Fibroblast of the aortic adventitia (primary cell): Measurements from ENCODE around the gene PVR. TPM values are rescaled to one million over a fixed set of nuclear protein-coding genes. Genes with fewer than 3 reads are reported as not detected.
"Not testable (repeated sequence)": the region's sequence is repeated elsewhere in the genome, so short reads cannot be mapped to it uniquely, and the experiment has no call there.

Source experiments
- DNase-seq: peaks from one replicate; pipeline ENCODE4 v3.0.0-alpha.2; 2010; ENCODE audit warnings: low read depth
- H3K4me3 ChIP-seq: 2 replicates; pipeline ENCODE4 v1.5.1; 2011; ENCODE audit warnings: low read depth, mild to moderate bottlenecking, control low read depth, low read length, moderate library complexity
- total RNA-seq: library from RNA; depleted of rRNA; stranded (reverse); fragments of >200 nt; gene quantifications from 2 replicates; pipeline ENCODE4 v1.2.3, GENCODE V29; 2012; ENCODE audit warnings: low replicate concordance
- TF ChIP-seq, protein P1 (sequence below): IDR thresholded peaks from 2 replicates; pipeline ENCODE4 v1.5.1; 2011; ENCODE audit warnings: mild to moderate bottlenecking, low read length, control low read depth, inconsistent platforms; ENCODE audit not compliant: insufficient read depth

Gene PVR
- total RNA-seq, 1 donor: 31.5 TPM

DNA sequence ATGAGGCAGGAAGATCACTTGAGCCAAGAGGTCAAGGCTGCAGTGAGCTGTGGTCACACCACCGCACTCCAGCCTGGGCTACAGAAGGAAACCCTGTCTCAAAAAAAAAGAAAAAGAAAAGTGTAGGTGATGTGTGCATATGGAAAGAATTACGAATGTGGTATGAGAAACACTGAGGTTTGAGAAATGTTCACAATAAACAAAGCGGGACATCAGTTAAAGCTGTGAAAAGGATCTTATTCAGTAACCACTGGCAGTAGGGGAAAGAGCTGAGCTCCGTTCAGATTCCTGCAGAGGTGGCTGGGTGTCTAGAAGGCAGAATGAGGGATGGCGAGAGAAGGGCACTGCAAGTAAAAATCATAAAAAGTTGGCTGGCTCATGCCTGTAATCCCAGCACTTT, 34.5 kb upstream of the PVR start:
- TF ChIP-seq, protein P1, sequence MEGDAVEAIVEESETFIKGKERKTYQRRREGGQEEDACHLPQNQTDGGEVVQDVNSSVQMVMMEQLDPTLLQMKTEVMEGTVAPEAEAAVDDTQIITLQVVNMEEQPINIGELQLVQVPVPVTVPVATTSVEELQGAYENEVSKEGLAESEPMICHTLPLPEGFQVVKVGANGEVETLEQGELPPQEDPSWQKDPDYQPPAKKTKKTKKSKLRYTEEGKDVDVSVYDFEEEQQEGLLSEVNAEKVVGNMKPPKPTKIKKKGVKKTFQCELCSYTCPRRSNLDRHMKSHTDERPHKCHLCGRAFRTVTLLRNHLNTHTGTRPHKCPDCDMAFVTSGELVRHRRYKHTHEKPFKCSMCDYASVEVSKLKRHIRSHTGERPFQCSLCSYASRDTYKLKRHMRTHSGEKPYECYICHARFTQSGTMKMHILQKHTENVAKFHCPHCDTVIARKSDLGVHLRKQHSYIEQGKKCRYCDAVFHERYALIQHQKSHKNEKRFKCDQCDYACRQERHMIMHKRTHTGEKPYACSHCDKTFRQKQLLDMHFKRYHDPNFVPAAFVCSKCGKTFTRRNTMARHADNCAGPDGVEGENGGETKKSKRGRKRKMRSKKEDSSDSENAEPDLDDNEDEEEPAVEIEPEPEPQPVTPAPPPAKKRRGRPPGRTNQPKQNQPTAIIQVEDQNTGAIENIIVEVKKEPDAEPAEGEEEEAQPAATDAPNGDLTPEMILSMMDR: no peak
- no peak for DNase-seq

DNA sequence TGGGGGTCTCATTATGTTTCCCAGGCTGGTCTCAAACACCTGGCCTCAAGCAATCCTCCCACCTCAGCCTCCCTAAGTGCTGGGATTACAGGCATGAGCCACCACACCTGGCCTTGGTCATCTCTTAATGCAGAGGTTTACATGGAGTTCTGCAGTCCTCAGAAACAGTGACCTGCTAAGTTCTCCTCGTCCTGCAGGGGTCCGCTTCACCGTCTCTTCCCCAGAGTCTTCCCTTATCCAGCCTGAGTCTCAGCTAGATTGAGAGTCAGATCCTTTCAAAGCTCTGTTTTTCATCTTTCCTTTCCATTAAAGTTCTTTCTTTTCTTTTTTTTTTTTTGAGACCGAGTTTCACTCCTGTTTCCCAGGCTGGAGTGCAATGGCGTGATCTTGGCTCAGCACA, 33.2 kb upstream of the PVR start:
- H3K4me3 ChIP-seq: not testable (repeated sequence)
- TF ChIP-seq, protein P1: peak; percentile 63
- peak; percentile 52 for DNase-seq

More for the DNA sequence above, 34.5 kb upstream of the PVR start:
- no peak overlapping the region for H3K4me3 ChIP-seq

DNA sequence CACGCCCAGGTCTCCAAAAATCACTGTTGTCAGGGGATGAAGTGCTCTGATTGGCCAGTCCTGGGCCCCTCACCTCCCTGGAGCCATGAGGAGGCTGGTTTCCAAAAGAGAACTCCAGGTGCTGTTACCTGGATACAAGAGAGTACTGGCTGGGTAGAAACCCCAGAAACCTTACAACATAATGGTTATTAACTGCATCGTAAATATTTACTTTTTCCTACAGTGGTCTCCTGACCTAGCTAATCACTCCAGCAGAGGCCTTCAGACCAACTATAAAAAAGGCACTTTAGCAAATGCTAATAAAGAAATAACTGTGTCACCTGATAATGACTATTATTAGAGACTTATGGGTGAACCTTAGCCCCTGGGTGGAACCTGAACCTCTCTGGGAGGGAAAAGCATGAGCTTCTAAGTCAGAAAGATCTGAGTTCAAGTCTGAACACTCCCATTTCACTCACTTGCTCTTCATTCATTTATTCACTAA, 31.9 kb upstream of the PVR start:
- no peak overlapping the region for H3K4me3 ChIP-seq
- TF ChIP-seq, protein P1: no peak
- DNase-seq: no peak

DNA sequence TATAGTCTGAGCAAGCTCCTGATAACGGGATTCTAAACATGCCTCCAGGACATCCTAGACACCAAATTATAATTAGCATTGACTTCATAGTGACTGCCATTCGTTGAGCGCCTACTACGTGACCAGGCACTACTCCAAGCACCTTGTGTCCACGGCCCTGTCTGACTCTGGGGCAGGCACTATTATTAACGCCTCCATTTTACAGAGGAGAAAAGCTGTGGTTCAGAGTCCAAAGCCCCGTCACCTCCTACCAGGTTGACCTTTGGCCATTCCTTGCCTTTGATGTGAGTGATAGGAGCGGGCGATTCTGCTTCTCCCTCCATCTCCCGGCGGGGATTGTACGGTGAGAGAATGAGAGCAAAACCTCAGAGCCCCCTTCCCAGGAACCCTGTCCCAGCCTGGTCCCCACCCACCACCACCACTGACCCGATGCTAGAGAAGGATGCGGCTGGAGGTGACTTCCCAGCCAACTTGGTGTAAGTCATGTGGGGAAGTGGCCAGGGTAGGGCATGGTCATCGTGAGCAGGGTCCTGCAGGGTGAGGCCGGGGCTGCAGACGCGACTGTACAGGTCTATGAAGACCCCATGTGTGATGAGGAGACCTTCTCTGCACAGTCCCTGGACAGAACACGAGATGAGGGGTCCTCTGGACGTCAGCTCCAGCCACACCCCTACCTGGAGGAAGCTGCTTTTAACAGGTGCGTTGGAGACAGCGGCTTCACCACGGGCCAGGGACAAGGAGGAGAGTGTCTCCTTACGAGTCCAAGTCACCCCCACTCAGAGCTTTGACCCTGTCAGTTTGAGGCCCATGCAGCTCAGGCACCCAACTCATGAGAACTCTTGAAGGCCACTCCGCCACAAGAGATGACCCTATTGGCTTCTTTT, 30.2 kb upstream of the PVR start, which contains the start of gene IGSF23:
Gene IGSF23 (plus strand): TSS at position 269 of the 884 bp plus-strand sequence. CDS start 83 bp downstream, at position 352.
- no peak for DNase-seq
- TF ChIP-seq, protein P1: no peak

DNA sequence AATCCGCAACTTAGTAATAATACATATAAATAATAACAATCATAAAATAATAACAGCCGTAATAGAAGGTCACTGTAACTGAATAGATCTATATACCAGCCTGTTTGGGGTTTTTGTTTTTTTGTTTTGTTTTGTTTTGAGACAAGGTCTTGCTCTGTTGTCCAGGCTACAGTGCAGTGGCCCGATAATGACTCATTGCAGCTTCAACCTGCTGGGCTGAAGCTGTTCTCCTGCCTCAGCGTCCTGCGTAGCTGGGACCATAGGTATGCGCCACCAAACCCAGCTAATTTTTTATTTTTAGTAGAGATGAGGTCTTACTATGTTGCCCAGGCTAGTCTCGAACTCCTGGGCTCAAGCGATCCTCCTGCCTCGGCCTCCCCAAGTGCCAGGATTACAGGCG, 29.4 kb upstream of the PVR start:
- DNase-seq: no peak
- TF ChIP-seq, protein P1: no peak
- H3K4me3 ChIP-seq: no peak overlapping the region

More for the DNA sequence above, 30.2 kb upstream of the PVR start, which contains the start of gene IGSF23:
- no peak within 1 kb of the TSS for H3K4me3 ChIP-seq

DNA sequence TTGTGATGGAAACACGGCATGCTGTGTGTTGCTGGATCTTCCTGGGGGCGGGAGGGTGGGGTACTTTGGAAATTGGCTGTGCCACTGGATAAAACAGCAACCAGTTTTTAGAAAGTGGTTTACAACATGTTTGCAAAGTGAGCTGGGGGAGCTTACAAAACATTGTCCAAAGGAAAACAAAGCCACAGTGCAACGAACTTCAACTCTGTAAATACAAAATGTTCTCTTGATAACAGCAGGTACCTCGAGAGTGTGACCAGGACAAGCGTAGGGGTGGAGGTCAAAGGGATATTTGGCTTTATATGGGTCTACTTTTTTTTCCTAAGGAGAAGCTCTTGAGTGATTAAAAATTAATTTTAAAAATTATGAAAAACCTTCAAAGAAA, 27.9 kb upstream of the PVR start:
- TF ChIP-seq, protein P1: no peak
- DNase-seq: no peak
- H3K4me3 ChIP-seq: no peak overlapping the region
